Peyer's patch (tissue), 4 donors: Measurements from ENCODE around the gene FLOT1. TPM values are rescaled to one million over a fixed set of nuclear protein-coding genes. Genes with fewer than 3 reads are reported as not detected.

Experiments used
- DNase-seq, 3 donors: peaks; one replicate each; pipeline ENCODE4 v3.0.0-alpha.2; 2017 to 2019
- H3K27ac ChIP-seq, 4 donors: fragments of 200-600 bp; sonication (generic); one replicate each; pipeline ENCODE4 v1.5.1; 2016 to 2019
- H3K27me3 ChIP-seq, 2 donors: fragments of 200-600 bp; sonication (generic); one replicate each; pipeline ENCODE4 v1.5.1; 2019
- H3K36me3 ChIP-seq, 3 donors: fragments of 200-600 bp; sonication (generic); one replicate each; pipeline ENCODE4 v1.5.1; 2016 to 2019
- H3K4me1 ChIP-seq, 4 donors: fragments of 200-600 bp; sonication (generic); one replicate each; pipeline ENCODE4 v1.5.1; 2016 to 2019
- H3K4me3 ChIP-seq, 4 donors: fragments of 200-600 bp; sonication (generic); 1 replicate in 3 of 4; 2 replicates in 1 of 4; pipeline ENCODE4 v1.5.1; 2016 to 2019; ENCODE audit warnings: mild to moderate bottlenecking in 1 of 4
- H3K9me3 ChIP-seq, 4 donors: fragments of 200-600 bp; sonication (generic); one replicate each; pipeline ENCODE4 v1.5.1; 2016 to 2019; ENCODE audit warnings: mild to moderate bottlenecking in 1 of 4
- POLR2A ChIP-seq, 2 donors: fragments of 450-650 bp; IDR thresholded peaks; one replicate each; pipeline ENCODE4 v1.5.1; 2017; ENCODE audit warnings: antibody characterized with exemption in 2 of 2, mild to moderate bottlenecking in 2 of 2, moderate library complexity in 2 of 2
- total RNA-seq, 4 donors: library from RNA; depleted of rRNA; stranded (reverse); fragments of >200 nt; gene quantifications; one replicate each; pipeline ENCODE4 v1.1.0, GENCODE V29; 2016
- TF ChIP-seq, protein P1 (sequence below), 6 experiments: fragments of 450-650 bp in 4 of 6; fragments of 200-600 bp in 2 of 6; sonication (generic) in 1 of 6; IDR thresholded peaks; one replicate each; pipeline ENCODE4 v1.5.1; 2017 to 2019; ENCODE audit warnings: antibody characterized with exemption in 6 of 6, mild to moderate bottlenecking in 3 of 6, moderate library complexity in 1 of 6

The FLOT1 gene
- total RNA-seq, 4 donors from 2014 or later: 74.1 to 151 (median 100) TPM

- no peak overlapping the region for H3K27ac ChIP-seq
- no peaks in the 10 kb centered on the region for H3K27me3 ChIP-seq
- DNase-seq: no peak
- no peaks in the 10 kb centered on the region for H3K9me3 ChIP-seq
- no peaks in the 10 kb centered on the region for H3K4me1 ChIP-seq
- H3K36me3 ChIP-seq: peaks cover 0 to 19% (median 0%) of the 10 kb centered on the region in 3 donors
- TF ChIP-seq, protein P1, sequence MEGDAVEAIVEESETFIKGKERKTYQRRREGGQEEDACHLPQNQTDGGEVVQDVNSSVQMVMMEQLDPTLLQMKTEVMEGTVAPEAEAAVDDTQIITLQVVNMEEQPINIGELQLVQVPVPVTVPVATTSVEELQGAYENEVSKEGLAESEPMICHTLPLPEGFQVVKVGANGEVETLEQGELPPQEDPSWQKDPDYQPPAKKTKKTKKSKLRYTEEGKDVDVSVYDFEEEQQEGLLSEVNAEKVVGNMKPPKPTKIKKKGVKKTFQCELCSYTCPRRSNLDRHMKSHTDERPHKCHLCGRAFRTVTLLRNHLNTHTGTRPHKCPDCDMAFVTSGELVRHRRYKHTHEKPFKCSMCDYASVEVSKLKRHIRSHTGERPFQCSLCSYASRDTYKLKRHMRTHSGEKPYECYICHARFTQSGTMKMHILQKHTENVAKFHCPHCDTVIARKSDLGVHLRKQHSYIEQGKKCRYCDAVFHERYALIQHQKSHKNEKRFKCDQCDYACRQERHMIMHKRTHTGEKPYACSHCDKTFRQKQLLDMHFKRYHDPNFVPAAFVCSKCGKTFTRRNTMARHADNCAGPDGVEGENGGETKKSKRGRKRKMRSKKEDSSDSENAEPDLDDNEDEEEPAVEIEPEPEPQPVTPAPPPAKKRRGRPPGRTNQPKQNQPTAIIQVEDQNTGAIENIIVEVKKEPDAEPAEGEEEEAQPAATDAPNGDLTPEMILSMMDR (IDR thresholded peaks at IDR 0.05): no peak
- TF ChIP-seq POLR2A (IDR thresholded peaks at IDR 0.05): no peak
- H3K4me3 ChIP-seq: no peak overlapping the region
Measured at GRCh38 chr6:30707281-30707850, 35.1 kb downstream of the FLOT1 start.

DNA sequence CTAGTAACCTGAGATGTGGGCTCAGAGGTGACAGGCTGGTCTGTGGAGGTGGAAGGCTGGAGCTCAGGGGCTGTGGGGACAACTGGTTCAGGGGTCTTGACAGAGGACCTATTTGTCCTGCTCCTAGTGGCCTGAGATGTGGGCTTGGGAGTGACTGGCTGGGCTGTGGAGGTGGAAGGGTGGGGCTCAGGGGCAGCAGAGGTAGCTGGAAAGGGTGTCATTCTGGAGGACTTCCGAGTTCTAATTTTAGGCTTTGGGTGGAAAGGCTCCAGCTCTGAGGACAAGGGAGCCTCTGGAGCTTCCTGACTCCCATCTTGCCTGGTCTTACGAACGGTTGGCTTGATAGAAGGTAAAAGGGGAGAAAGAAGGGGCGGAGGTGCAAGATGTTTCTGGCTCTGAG is 36.9 kb downstream of the FLOT1 start:
- Histone ChIP-seq H3K9me3 (no peaks in the 10 kb centered on the region), H3K36me3 (peaks cover 0 to 5% (median 0%) of the 10 kb centered on the region in 3 donors), H3K27me3 (no peaks in the 10 kb centered on the region), H3K4me1 (no peaks in the 10 kb centered on the region), H3K4me3 (no peak overlapping the region), H3K27ac (no peak overlapping the region)
- DNase-seq: no peak
- TF ChIP-seq, protein P1 (IDR thresholded peaks at IDR 0.05): no peak
- no peak for TF ChIP-seq POLR2A (IDR thresholded peaks at IDR 0.05)

GRCh38 chr6:30703821-30704220 is 38.7 kb downstream of the FLOT1 start:
- TF ChIP-seq, protein P1 (IDR thresholded peaks at IDR 0.05): no peak
- no peak for TF ChIP-seq POLR2A (IDR thresholded peaks at IDR 0.05)
- Histone ChIP-seq H3K9me3 (no peaks in the 10 kb centered on the region), H3K4me3 (no peak overlapping the region), H3K27me3 (no peaks in the 10 kb centered on the region), H3K36me3 (no peaks in the 10 kb centered on the region), H3K4me1 (no peaks in the 10 kb centered on the region), H3K27ac (no peak overlapping the region)
- no peak for DNase-seq

GRCh38 chr6:30703011-30703410 is 39.5 kb downstream of the FLOT1 start:
- TF ChIP-seq, protein P1 (IDR thresholded peaks at IDR 0.05): no peak
- no peak for TF ChIP-seq POLR2A (IDR thresholded peaks at IDR 0.05)
- no peaks in the 10 kb centered on the region for H3K36me3 ChIP-seq
- H3K4me3 ChIP-seq: no peak overlapping the region
- DNase-seq: no peak
- no peak overlapping the region for H3K27ac ChIP-seq
- H3K27me3 ChIP-seq: no peaks in the 10 kb centered on the region
- no peaks in the 10 kb centered on the region for H3K9me3 ChIP-seq
- no peaks in the 10 kb centered on the region for H3K4me1 ChIP-seq

- no peak for DNase-seq
- Histone ChIP-seq H3K4me3 (no peak overlapping the region), H3K27ac (no peak overlapping the region), H3K27me3 (no peaks in the 10 kb centered on the region), H3K9me3 (no peaks in the 10 kb centered on the region), H3K36me3 (no peaks in the 10 kb centered on the region), H3K4me1 (no peaks in the 10 kb centered on the region)
- no peak for TF ChIP-seq POLR2A (IDR thresholded peaks at IDR 0.05)
- TF ChIP-seq, protein P1 (IDR thresholded peaks at IDR 0.05): no peak
Measured at GRCh38 chr6:30700340-30700739, 42.1 kb downstream of the FLOT1 start.

DNA sequence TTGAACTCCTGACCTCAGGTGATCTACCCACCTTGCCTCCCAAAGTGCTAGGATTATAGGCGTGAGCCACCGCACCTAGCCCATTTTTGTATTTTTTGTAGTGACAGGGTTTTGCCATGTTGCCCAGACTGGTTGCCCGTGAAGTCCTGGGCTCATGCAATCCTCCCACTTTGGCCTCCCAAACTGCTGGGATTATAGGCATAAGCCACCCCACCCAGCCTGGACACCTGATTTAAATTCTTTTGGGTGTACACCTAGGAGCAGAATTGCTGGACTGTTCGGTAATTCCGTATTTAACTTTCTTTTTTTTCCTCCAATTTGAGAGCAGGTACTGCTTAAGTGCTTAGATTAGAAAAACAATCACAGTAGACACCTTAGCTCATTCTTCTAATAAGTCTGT is 46.1 kb downstream of the FLOT1 start:
- H3K9me3 ChIP-seq: no peaks in the 10 kb centered on the region
- peaks cover 0 to 1% (median 0%) of the 10 kb centered on the region in 4 donors for H3K4me1 ChIP-seq
- H3K27me3 ChIP-seq: no peaks in the 10 kb centered on the region
- DNase-seq: no peak
- H3K4me3 ChIP-seq: no peak overlapping the region
- H3K36me3 ChIP-seq: no peaks in the 10 kb centered on the region
- TF ChIP-seq, protein P1 (IDR thresholded peaks at IDR 0.05): no peak
- TF ChIP-seq POLR2A (IDR thresholded peaks at IDR 0.05): no peak
- H3K27ac ChIP-seq: no peak overlapping the region
